Measurements from ENCODE around the gene GRAMD2B. TPM values are rescaled to one million over a fixed set of nuclear protein-coding genes. Genes with fewer than 3 reads are reported as not detected.

Gene GRAMD2B
- total RNA-seq, 1 donor from 2014 or later = 11.0 TPM

DNA sequence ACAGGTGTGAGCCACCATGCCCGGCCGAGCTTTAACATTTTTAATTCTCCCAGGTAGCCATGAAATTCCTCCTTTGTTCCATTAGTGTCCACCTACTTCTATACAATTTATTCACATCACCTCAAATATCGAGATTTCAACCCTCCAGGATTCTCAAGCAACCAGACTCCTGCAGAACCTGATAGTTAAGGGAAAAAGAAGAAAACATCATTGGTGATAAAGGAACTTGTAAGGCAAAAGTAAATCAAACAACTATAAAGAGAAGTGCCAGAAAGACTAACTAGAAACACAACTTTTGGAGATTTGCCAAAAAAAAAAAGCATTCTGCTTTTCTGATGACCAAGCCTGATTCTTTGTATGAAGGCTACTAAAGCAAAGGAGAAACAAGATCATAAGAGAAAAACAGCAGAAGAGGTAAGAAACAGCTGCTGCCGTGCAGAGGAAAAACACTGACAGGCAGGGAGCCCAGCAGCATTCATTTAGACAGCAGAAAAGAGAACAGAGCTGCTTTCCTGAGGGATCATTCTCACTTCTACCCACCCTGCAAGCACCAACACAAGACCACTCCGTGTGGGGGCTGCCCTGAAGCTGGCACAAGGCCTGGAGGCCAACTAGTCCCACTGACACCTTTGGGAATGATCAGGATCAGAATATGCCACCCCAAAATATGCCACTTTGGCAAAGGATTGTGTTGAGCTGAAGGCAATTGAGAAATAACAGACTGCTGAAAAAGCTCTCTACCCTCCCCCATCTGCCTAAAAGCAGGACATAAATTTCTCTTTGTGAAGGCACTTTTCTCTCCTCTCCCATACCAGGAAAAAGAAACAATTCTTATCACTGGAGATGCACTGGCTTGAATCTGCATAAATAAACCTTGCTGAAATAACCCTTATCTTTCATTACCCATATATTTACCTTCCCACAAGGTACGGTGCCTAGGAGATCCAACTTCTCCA, 96.7 kb downstream of the GRAMD2B start:
- Mint-ChIP-seq H3K4me3 (no peak overlapping the region), H3K36me3 (no peaks in the 10 kb centered on the region), H3K27ac (peak overlapping the region; percentile 78), H3K27me3 (ENCODE audit: insufficient read depth, low read depth) (no peaks in the 10 kb centered on the region), H3K9me3 (no peaks in the 10 kb centered on the region), H3K4me1 (peaks cover 27% of the 10 kb centered on the region)
- Histone ChIP-seq H3K4me3 (no peak overlapping the region), H3K27ac (no peak overlapping the region), H4K20me1 (ENCODE audit: low read depth) (no peaks in the 10 kb centered on the region), H3K9ac (no peak overlapping the region), H3K9me3 (ENCODE audit: low read depth) (no peaks in the 10 kb centered on the region), H2AFZ (replicated peaks) (peak overlapping the region; percentile 93), H3K4me1 (peaks cover 8% of the 10 kb centered on the region), H3F3A (ENCODE audit: low read depth) (peaks cover 6% of the 10 kb centered on the region), H3K36me3 (no peaks in the 10 kb centered on the region), H3K79me2 (ENCODE audit: low read depth) (no peaks in the 10 kb centered on the region), H3K27me3 (no peaks in the 10 kb centered on the region), H3K4me2 (no peak overlapping the region)
- DNase-seq (ENCODE audit: low spot score) = no peak
- no peak for TF ChIP-seq EZH2 (IDR thresholded peaks at IDR 0.05)
- TF ChIP-seq EZH2phosphoT487 (IDR thresholded peaks at IDR 0.05) = no peak
- TF ChIP-seq, protein P1, sequence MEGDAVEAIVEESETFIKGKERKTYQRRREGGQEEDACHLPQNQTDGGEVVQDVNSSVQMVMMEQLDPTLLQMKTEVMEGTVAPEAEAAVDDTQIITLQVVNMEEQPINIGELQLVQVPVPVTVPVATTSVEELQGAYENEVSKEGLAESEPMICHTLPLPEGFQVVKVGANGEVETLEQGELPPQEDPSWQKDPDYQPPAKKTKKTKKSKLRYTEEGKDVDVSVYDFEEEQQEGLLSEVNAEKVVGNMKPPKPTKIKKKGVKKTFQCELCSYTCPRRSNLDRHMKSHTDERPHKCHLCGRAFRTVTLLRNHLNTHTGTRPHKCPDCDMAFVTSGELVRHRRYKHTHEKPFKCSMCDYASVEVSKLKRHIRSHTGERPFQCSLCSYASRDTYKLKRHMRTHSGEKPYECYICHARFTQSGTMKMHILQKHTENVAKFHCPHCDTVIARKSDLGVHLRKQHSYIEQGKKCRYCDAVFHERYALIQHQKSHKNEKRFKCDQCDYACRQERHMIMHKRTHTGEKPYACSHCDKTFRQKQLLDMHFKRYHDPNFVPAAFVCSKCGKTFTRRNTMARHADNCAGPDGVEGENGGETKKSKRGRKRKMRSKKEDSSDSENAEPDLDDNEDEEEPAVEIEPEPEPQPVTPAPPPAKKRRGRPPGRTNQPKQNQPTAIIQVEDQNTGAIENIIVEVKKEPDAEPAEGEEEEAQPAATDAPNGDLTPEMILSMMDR (IDR thresholded peaks at IDR 0.05) = no peak

DNA sequence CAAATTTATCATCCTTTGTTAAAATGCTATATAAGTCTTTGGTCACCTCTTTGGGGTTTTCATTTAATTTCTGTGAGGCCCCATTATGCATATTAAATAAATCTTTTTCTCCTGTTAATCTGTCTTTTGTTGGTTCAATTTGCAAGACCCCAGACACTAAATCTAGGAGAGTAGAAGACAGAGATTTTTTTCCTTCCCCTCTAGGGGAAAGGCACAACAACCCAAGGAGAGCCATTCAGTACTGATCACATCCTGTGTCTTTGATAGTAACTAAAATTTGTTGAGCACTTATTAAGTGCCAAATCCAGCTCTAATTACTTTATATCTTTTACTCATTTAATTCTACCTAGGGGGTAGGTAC, 97.4 kb downstream of the GRAMD2B start:
- Histone ChIP-seq H2AFZ (replicated peaks) (no peak overlapping the region), H3K79me2 (ENCODE audit: low read depth) (no peaks in the 10 kb centered on the region), H3K4me1 (peaks cover 8% of the 10 kb centered on the region), H3K4me3 (no peak overlapping the region), H3F3A (ENCODE audit: low read depth) (peaks cover 6% of the 10 kb centered on the region), H3K9ac (no peak overlapping the region), H3K9me3 (ENCODE audit: low read depth) (no peaks in the 10 kb centered on the region), H3K27me3 (no peaks in the 10 kb centered on the region), H4K20me1 (ENCODE audit: low read depth) (no peaks in the 10 kb centered on the region), H3K27ac (no peak overlapping the region), H3K4me2 (no peak overlapping the region), H3K36me3 (no peaks in the 10 kb centered on the region)
- no peak for DNase-seq (ENCODE audit: low spot score)
- TF ChIP-seq EZH2phosphoT487 (IDR thresholded peaks at IDR 0.05) = no peak
- TF ChIP-seq EZH2 (IDR thresholded peaks at IDR 0.05) = no peak
- TF ChIP-seq, protein P1 (IDR thresholded peaks at IDR 0.05) = no peak
- Mint-ChIP-seq H3K27me3 (ENCODE audit: insufficient read depth, low read depth) (no peaks in the 10 kb centered on the region), H3K9me3 (no peaks in the 10 kb centered on the region), H3K36me3 (no peaks in the 10 kb centered on the region), H3K27ac (no peak overlapping the region), H3K4me1 (peaks cover 24% of the 10 kb centered on the region), H3K4me3 (no peak overlapping the region)

DNA sequence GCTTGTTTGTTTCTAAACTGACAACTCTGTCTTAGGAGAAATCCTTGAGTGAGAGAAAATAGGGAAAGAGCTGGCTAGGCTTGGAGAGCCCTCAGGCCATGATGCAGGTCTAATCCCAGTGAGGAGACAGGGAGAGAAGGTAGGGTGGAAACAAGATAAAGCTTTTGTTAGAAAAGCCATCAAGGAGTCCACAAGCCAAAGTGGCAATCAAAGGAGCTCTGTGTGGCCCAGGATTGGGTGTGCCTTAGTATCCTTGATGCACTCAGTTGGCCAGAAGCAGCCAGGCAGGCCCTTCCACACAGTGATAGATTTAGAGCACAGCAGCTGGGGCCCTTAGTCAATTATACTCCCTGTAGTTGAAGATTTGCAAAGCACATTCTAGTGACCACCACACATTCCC, 97.9 kb downstream of the GRAMD2B start:
- Histone ChIP-seq H3K4me2 (no peak overlapping the region), H3K9me3 (ENCODE audit: low read depth) (no peaks in the 10 kb centered on the region), H3F3A (ENCODE audit: low read depth) (peaks cover 6% of the 10 kb centered on the region), H4K20me1 (ENCODE audit: low read depth) (no peaks in the 10 kb centered on the region), H2AFZ (replicated peaks) (no peak overlapping the region), H3K4me3 (no peak overlapping the region), H3K27ac (no peak overlapping the region), H3K79me2 (ENCODE audit: low read depth) (no peaks in the 10 kb centered on the region), H3K9ac (no peak overlapping the region), H3K4me1 (peaks cover 8% of the 10 kb centered on the region), H3K36me3 (no peaks in the 10 kb centered on the region), H3K27me3 (no peaks in the 10 kb centered on the region)
- no peak for DNase-seq (ENCODE audit: low spot score)
- TF ChIP-seq, protein P1 (IDR thresholded peaks at IDR 0.05) = no peak
- TF ChIP-seq EZH2phosphoT487 (IDR thresholded peaks at IDR 0.05) = no peak
- Mint-ChIP-seq H3K36me3 (no peaks in the 10 kb centered on the region), H3K27me3 (ENCODE audit: insufficient read depth, low read depth) (no peaks in the 10 kb centered on the region), H3K27ac (no peak overlapping the region), H3K4me3 (no peak overlapping the region), H3K4me1 (peaks cover 22% of the 10 kb centered on the region), H3K9me3 (no peaks in the 10 kb centered on the region)
